ENCODE data around the gene NOA1. TPM values are rescaled to one million over a fixed set of nuclear protein-coding genes. Genes with fewer than 3 reads are reported as not detected.

The NOA1 gene
- total and polyA plus RNA-seq, 8 donors = 11.3 to 23.7 (median 23.2) TPM

- Histone ChIP-seq H3K9me3 (no peaks in the 10 kb centered on the region), H3K4me3 (no peak overlapping the region), H3K27me3 (no peaks in the 10 kb centered on the region), H3K4me1 (peaks cover 0 to 6% of the 10 kb centered on the region in 2 donors), H3K36me3 (peaks cover 0 to 52% of the 10 kb centered on the region in 2 donors), H3K27ac (no peak overlapping the region)
- TF ChIP-seq CTCF (IDR thresholded peaks at IDR 0.05) = no peak
- ATAC-seq (no peak), DNase-seq (no peak)
- intact Hi-C loops (cut with DNase I) = no loop called here
Observed at GRCh38 chr4:56961107-56961500, 16.3 kb downstream of the NOA1 start.

GRCh38 chr4:56959100-56959499 is 18.3 kb downstream of the NOA1 start:
- peak overlapping the region; percentile 45 to 79 for H3K27ac ChIP-seq
- peaks cover 0 to 32% of the 10 kb centered on the region in 2 donors for H3K36me3 ChIP-seq
- intact Hi-C loops (cut with DNase I) = no loop called here
- no peaks in the 10 kb centered on the region for H3K9me3 ChIP-seq
- H3K4me3 ChIP-seq = no peak overlapping the region
- H3K27me3 ChIP-seq = no peaks in the 10 kb centered on the region
- ATAC-seq (no peak), DNase-seq (no peak)
- no peak for TF ChIP-seq CTCF (IDR thresholded peaks at IDR 0.05)
- H3K4me1 ChIP-seq = peaks cover 0 to 6% of the 10 kb centered on the region in 2 donors

- peaks cover 0 to 6% of the 10 kb centered on the region in 2 donors for H3K4me1 ChIP-seq
- H3K27ac ChIP-seq = peak overlapping the region; percentile 45 to 79
- DNase-seq (peak in 3 of 4 donors; percentile 77 to 88 (median 87)), ATAC-seq (peak; percentile 92)
- intact Hi-C loops (cut with DNase I) = no loop called here
- no peaks in the 10 kb centered on the region for H3K9me3 ChIP-seq
- no peak for TF ChIP-seq CTCF (IDR thresholded peaks at IDR 0.05)
- no peak overlapping the region for H3K4me3 ChIP-seq
- no peaks in the 10 kb centered on the region for H3K27me3 ChIP-seq
- H3K36me3 ChIP-seq = peaks cover 0 to 22% of the 10 kb centered on the region in 2 donors
Observed at GRCh38 chr4:56958111-56958517, 19.3 kb downstream of the NOA1 start.

GRCh38 chr4:56953680-56954520 is 23.5 kb downstream of the NOA1 start:
- ATAC-seq (no peak), DNase-seq (no peak)
- Histone ChIP-seq H3K27ac (no peak overlapping the region), H3K36me3 (no peaks in the 10 kb centered on the region), H3K9me3 (no peaks in the 10 kb centered on the region), H3K27me3 (no peaks in the 10 kb centered on the region), H3K4me1 (peaks cover 0 to 4% of the 10 kb centered on the region in 2 donors), H3K4me3 (no peak overlapping the region)
- intact Hi-C loops (cut with DNase I) = no loop called here
- no peak for TF ChIP-seq CTCF (IDR thresholded peaks at IDR 0.05)

GRCh38 chr4:56941403-56941802 is 36.0 kb downstream of the NOA1 start:
- Histone ChIP-seq H3K27ac (no peak overlapping the region), H3K36me3 (peaks cover 0 to 22% of the 10 kb centered on the region in 2 donors), H3K9me3 (no peaks in the 10 kb centered on the region), H3K4me1 (no peaks in the 10 kb centered on the region), H3K4me3 (no peak overlapping the region), H3K27me3 (no peaks in the 10 kb centered on the region)
- TF ChIP-seq CTCF (IDR thresholded peaks at IDR 0.05) = no peak
- intact Hi-C loops (cut with DNase I) = no loop called here
- DNase-seq = no peak
- no peak for ATAC-seq

All from left lung (tissue), 10 donors.